IPS DF 4.7 (cell line): ENCODE data around the gene POLA1.

Experiments
- DNase-seq: peaks from one replicate; pipeline ENCODE4 v3.0.0-alpha.2; 2013; ENCODE audit warnings: low spot score; ENCODE audit errors: extremely low read depth

POLA1 gene

GRCh38 chrX:24696294-24696693 is 2.6 kb downstream of the POLA1 start:
- no peak for DNase-seq

- no peak for DNase-seq
Measured at GRCh38 chrX:24702362-24703184, 8.9 kb downstream of the POLA1 start.

GRCh38 chrX:24703185-24703494 is 9.4 kb downstream of the POLA1 start:
- no peak for DNase-seq

GRCh38 chrX:24718771-24719170 is 25.1 kb downstream of the POLA1 start:
- DNase-seq: no peak

GRCh38 chrX:24720036-24720435 is 26.3 kb downstream of the POLA1 start:
- DNase-seq: no peak

GRCh38 chrX:24728530-24728929 is 34.8 kb downstream of the POLA1 start:
- no peak for DNase-seq

- no peak for DNase-seq
Measured at GRCh38 chrX:24732766-24733500, 39.2 kb downstream of the POLA1 start.

- DNase-seq: no peak
Measured at GRCh38 chrX:24741330-24741729, 47.6 kb downstream of the POLA1 start.

- DNase-seq: no peak
Measured at GRCh38 chrX:24748196-24748595, 54.5 kb downstream of the POLA1 start.

- DNase-seq: no peak
Measured at GRCh38 chrX:24759786-24760185, 66.1 kb downstream of the POLA1 start.

- no peak for DNase-seq
Measured at GRCh38 chrX:24760363-24761000, 66.8 kb downstream of the POLA1 start.

- DNase-seq: no peak
Measured at GRCh38 chrX:24761306-24761705, 67.6 kb downstream of the POLA1 start.

GRCh38 chrX:24763989-24764388 is 70.3 kb downstream of the POLA1 start:
- no peak for DNase-seq

GRCh38 chrX:24767557-24767956 is 73.8 kb downstream of the POLA1 start:
- no peak for DNase-seq

GRCh38 chrX:24768556-24768955 is 74.8 kb downstream of the POLA1 start:
- no peak for DNase-seq

GRCh38 chrX:24774650-24775049 is 80.9 kb downstream of the POLA1 start:
- no peak for DNase-seq

GRCh38 chrX:24775891-24776290 is 82.2 kb downstream of the POLA1 start:
- no peak for DNase-seq

- DNase-seq: no peak
Measured at GRCh38 chrX:24777660-24778059, 83.9 kb downstream of the POLA1 start.

- no peak for DNase-seq
Measured at GRCh38 chrX:24782011-24782410, 88.3 kb downstream of the POLA1 start.

GRCh38 chrX:24789047-24789446 is 95.3 kb downstream of the POLA1 start:
- no peak for DNase-seq

- DNase-seq: no peak
Measured at GRCh38 chrX:24790166-24790565, 96.4 kb downstream of the POLA1 start.

GRCh38 chrX:24796204-24796603 is 102.5 kb downstream of the POLA1 start:
- no peak for DNase-seq
